ENCODE results near the gene PLCL1. TPM values are rescaled to one million over a fixed set of nuclear protein-coding genes. Genes with fewer than 3 reads are reported as not detected.

The PLCL1 gene
- total RNA-seq, 1 donor from 2014 or later, result 14.3 TPM

- DNase-seq (ENCODE audit: low spot score in 2 of 2), result no peak
- no peaks in the 10 kb centered on the region for H3K36me3 ChIP-seq
- H3K4me3 ChIP-seq, result no peak overlapping the region
- TF ChIP-seq, protein P1, sequence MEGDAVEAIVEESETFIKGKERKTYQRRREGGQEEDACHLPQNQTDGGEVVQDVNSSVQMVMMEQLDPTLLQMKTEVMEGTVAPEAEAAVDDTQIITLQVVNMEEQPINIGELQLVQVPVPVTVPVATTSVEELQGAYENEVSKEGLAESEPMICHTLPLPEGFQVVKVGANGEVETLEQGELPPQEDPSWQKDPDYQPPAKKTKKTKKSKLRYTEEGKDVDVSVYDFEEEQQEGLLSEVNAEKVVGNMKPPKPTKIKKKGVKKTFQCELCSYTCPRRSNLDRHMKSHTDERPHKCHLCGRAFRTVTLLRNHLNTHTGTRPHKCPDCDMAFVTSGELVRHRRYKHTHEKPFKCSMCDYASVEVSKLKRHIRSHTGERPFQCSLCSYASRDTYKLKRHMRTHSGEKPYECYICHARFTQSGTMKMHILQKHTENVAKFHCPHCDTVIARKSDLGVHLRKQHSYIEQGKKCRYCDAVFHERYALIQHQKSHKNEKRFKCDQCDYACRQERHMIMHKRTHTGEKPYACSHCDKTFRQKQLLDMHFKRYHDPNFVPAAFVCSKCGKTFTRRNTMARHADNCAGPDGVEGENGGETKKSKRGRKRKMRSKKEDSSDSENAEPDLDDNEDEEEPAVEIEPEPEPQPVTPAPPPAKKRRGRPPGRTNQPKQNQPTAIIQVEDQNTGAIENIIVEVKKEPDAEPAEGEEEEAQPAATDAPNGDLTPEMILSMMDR (IDR thresholded peaks at IDR 0.05), result no peak
- H3K27me3 ChIP-seq, result no peaks in the 10 kb centered on the region
- H3K27ac ChIP-seq, result peak overlapping the region; percentile 3 to 43
- peaks cover 13 to 33% of the 10 kb centered on the region in 2 donors for H3K4me1 ChIP-seq
- no peaks in the 10 kb centered on the region for H3K9me3 ChIP-seq
- intact Hi-C loops (cut with DNase I), result loop anchor here (1.0 kb wide), 1 partner anchor 168 kb away; the partner anchor contains the start of gene PLCL1
Measured at GRCh38 chr2:197972587-197972986, 168.2 kb downstream of the PLCL1 start.

DNA sequence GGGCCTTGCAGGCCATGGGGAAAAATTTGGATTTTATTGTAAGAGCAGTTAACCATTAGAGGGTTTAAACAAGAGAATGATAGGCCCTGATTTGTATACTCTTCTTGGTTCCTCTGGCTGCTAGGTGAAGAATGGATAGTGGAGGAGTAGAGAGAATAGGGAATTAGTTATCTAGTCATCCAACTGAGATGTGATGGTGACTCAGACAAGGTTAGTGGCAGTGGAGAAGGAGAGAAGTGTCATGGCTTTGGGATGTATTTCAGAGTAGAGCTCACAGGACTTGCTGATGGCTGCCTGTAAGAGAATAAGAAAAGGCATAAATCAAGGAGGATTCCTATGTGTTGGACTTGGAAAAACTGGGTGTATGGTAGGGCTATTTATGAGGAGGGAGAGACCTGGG, 169.4 kb downstream of the PLCL1 start:
- Histone ChIP-seq H3K27me3 (no peaks in the 10 kb centered on the region), H3K36me3 (no peaks in the 10 kb centered on the region), H3K4me1 (peaks cover 13 to 33% of the 10 kb centered on the region in 2 donors), H3K4me3 (no peak overlapping the region), H3K27ac (peak overlapping the region in 1 of 2 donors; percentile 3), H3K9me3 (no peaks in the 10 kb centered on the region)
- TF ChIP-seq, protein P1 (IDR thresholded peaks at IDR 0.05), result no peak
- intact Hi-C loops (cut with DNase I), result no loop called here
- DNase-seq (ENCODE audit: low spot score in 2 of 2), result no peak

- intact Hi-C loops (cut with DNase I), result no loop called here
- no peaks in the 10 kb centered on the region for H3K36me3 ChIP-seq
- peak overlapping the region; percentile 78 to 85 for H3K27ac ChIP-seq
- TF ChIP-seq, protein P1 (IDR thresholded peaks at IDR 0.05), result no peak
- H3K27me3 ChIP-seq, result no peaks in the 10 kb centered on the region
- peaks cover 13 to 32% of the 10 kb centered on the region in 2 donors for H3K4me1 ChIP-seq
- no peaks in the 10 kb centered on the region for H3K9me3 ChIP-seq
- no peak overlapping the region for H3K4me3 ChIP-seq
- no peak for DNase-seq (ENCODE audit: low spot score in 2 of 2)
Measured at GRCh38 chr2:197975931-197976519, 171.6 kb downstream of the PLCL1 start.

- Histone ChIP-seq H3K27me3 (no peaks in the 10 kb centered on the region), H3K36me3 (no peaks in the 10 kb centered on the region), H3K4me1 (peaks cover 5 to 19% of the 10 kb centered on the region in 2 donors), H3K9me3 (no peaks in the 10 kb centered on the region), H3K4me3 (no peak overlapping the region), H3K27ac (no peak overlapping the region)
- TF ChIP-seq, protein P1 (IDR thresholded peaks at IDR 0.05), result no peak
- intact Hi-C loops (cut with DNase I), result no loop called here
- no peak for DNase-seq (ENCODE audit: low spot score in 2 of 2)
Measured at GRCh38 chr2:197978971-197979370, 174.6 kb downstream of the PLCL1 start.

DNA sequence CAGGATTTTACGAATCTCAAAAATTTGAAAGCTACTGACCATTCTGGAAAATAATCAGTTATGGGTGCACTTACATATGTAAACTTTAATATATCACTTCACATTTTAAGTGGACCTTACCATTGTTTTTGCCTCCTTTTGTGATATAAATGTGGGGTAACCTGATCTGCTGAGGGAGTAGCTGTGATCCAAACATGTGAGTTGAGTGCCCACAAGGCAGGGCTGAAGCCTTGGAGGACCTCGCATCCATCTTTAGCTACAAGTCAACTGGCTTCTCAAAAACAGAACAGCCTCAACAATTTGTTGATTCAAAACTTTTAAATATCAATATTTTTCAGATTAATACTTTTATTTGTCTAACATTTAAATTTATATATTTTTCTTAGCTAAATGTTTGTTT, 178.2 kb downstream of the PLCL1 start:
- Histone ChIP-seq H3K9me3 (no peaks in the 10 kb centered on the region), H3K27ac (no peak overlapping the region), H3K27me3 (no peaks in the 10 kb centered on the region)

More for the DNA sequence above, 178.2 kb downstream of the PLCL1 start:
- TF ChIP-seq, protein P1 (IDR thresholded peaks at IDR 0.05), result no peak
- intact Hi-C loops (cut with DNase I), result no loop called here
- H3K36me3 ChIP-seq, result no peaks in the 10 kb centered on the region
- DNase-seq (ENCODE audit: low spot score in 2 of 2), result no peak
- no peak overlapping the region for H3K4me3 ChIP-seq
- peaks cover 0 to 12% of the 10 kb centered on the region in 2 donors for H3K4me1 ChIP-seq
